ENCODE data around the gene GSK3A. TPM values are rescaled to one million over a fixed set of nuclear protein-coding genes. Genes with fewer than 3 reads are reported as not detected.

GSK3A gene
- total and polyA plus RNA-seq, 2 experiments from 2014 or later = 32.2 to 36.6 TPM

DNA sequence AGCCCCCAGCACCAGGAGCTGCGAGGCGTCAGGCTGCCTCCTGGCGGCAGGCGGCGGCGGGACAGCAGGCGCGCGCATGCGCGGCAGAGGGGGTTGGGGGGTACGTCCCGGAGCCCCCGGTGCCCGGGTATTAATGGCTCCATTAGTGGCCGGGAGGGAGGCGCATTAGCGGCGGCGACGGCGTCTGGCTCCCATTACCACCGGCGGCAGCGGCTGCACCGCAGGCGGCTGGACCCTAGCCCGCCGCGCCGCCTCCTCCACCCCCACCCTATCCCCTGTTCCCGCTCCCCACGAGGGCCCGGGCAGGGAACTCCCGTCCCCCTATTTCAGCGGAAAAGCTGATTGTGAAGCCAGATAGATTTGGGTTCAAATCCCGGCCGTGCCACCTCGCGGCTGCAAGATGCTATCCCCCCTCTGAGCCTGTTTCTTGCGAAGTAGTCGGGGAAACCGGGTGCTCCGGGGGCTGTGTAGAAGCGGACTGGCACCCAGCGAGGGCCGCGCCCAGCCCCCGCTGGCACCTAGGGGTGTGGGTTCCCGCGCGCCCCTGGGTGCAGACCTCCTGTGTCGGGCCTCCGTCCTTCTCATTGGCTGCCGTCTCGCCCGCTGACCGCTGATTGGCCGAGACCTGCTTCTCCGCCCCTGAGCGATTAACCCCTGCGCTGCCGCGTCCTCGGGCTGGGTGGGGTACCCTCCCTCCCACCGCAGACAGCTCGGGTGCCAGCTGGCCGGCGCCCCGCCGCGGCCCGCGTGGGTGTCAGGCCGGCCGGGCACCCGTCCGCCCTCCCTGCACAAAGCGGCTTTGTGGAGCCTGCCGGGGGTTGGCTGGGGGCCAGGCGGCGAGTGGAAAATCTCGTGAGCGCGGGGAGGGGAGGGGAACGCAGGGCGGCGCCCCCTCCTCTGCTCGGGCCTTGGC, 37.8 kb upstream of the GSK3A start:
- peaks cover 60% of the 10 kb centered on the region for H3K79me2 ChIP-seq
- H3K4me3 ChIP-seq = peak overlapping the region; percentile 99
- no peaks in the 10 kb centered on the region for H3K9me2 ChIP-seq (replicated peaks; ENCODE audit: insufficient read depth)
- no peak for TF ChIP-seq EZH2phosphoT487 (IDR thresholded peaks at IDR 0.05; ENCODE audit: low read depth, severe bottlenecking, unreplicated experiment)
- TF ChIP-seq, protein P1, sequence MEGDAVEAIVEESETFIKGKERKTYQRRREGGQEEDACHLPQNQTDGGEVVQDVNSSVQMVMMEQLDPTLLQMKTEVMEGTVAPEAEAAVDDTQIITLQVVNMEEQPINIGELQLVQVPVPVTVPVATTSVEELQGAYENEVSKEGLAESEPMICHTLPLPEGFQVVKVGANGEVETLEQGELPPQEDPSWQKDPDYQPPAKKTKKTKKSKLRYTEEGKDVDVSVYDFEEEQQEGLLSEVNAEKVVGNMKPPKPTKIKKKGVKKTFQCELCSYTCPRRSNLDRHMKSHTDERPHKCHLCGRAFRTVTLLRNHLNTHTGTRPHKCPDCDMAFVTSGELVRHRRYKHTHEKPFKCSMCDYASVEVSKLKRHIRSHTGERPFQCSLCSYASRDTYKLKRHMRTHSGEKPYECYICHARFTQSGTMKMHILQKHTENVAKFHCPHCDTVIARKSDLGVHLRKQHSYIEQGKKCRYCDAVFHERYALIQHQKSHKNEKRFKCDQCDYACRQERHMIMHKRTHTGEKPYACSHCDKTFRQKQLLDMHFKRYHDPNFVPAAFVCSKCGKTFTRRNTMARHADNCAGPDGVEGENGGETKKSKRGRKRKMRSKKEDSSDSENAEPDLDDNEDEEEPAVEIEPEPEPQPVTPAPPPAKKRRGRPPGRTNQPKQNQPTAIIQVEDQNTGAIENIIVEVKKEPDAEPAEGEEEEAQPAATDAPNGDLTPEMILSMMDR (IDR thresholded peaks at IDR 0.05; ENCODE audit: poor library complexity) = peak; percentile 97
- 1% methylated on average over 54 of the region's 89 CpGs for WGBS (ENCODE audit: low lambda C conversion rate, missing lambda C conversion rate)
- H3K4me2 ChIP-seq = peak overlapping the region; percentile 94
- H3K9me3 ChIP-seq (ENCODE audit: low read depth) = no peaks in the 10 kb centered on the region
- peak overlapping the region; percentile 99 for H3K27ac ChIP-seq
- no peaks in the 10 kb centered on the region for H3K36me3 ChIP-seq (replicated peaks; ENCODE audit: insufficient read depth, low read depth)
- H4K20me1 ChIP-seq (ENCODE audit: insufficient read depth, poor library complexity, severe bottlenecking) = peaks cover 9% of the 10 kb centered on the region
- no peaks in the 10 kb centered on the region for H3K27me3 ChIP-seq
- peak overlapping the region; percentile 58 for H2AFZ ChIP-seq
- peaks cover 56% of the 10 kb centered on the region for H3K4me1 ChIP-seq (ENCODE audit: insufficient read depth)
- peak; percentile 93 for DNase-seq (ENCODE audit: low spot score)

DNA sequence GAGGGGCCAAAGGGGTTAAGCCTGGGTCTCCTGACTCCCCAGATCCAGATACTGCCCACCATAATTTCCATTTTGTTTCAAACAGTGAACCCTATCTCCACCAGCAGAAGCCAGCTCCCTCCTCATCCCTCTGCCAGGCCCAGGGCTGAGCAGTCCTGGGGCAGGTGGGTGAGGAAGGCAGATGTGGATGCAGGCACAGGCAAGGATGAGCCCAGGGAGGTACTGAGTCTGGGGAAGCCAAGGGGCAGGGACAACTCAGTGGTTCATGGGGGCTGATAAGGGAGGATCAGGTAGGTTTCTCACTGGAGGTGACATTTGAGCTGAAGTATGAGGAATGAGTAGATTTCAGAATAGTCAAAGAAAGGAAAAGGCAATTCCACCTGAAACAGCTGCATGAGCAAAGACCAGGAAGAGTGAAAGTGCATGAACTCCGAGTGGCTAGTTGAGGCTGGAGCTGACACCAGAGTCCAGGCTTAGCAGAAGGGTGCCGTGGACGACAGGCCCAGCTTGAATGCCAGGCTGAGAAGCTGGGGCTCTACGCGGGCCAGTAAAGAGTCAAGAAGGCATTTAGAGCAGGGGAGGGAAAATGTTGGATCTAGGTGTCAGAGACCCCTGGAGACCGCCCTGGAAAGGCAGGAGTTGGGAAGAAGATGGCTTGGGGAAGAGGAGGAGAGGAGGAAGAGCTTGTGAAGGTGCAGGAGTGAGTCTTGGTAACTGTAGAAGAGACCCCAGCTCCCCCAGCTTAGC, 36.9 kb upstream of the GSK3A start:
- TF ChIP-seq, protein P1 (IDR thresholded peaks at IDR 0.05; ENCODE audit: poor library complexity) = no peak
- TF ChIP-seq EZH2phosphoT487 (IDR thresholded peaks at IDR 0.05; ENCODE audit: low read depth, severe bottlenecking, unreplicated experiment) = no peak
- TF ChIP-seq EZH2 (IDR thresholded peaks at IDR 0.05; ENCODE audit: borderline replicate concordance) = no peak
- Histone ChIP-seq H3K4me2 (peak overlapping the region; percentile 94), H3K27me3 (no peaks in the 10 kb centered on the region), H3K4me1 (ENCODE audit: insufficient read depth) (peaks cover 53% of the 10 kb centered on the region), H4K20me1 (ENCODE audit: insufficient read depth, poor library complexity, severe bottlenecking) (peaks cover 5% of the 10 kb centered on the region), H3K9me3 (ENCODE audit: low read depth) (no peaks in the 10 kb centered on the region), H2AFZ (no peak overlapping the region), H3K4me3 (peak overlapping the region; percentile 99), H3K9me2 (replicated peaks; ENCODE audit: insufficient read depth) (no peaks in the 10 kb centered on the region), H3K27ac (peak overlapping the region; percentile 99), H3K36me3 (replicated peaks; ENCODE audit: insufficient read depth, low read depth) (no peaks in the 10 kb centered on the region), H3K79me2 (peaks cover 61% of the 10 kb centered on the region)
- 9% methylated on average over 6 of the region's 6 CpGs for WGBS (ENCODE audit: low lambda C conversion rate, missing lambda C conversion rate)
- DNase-seq (ENCODE audit: low spot score) = no peak

DNA sequence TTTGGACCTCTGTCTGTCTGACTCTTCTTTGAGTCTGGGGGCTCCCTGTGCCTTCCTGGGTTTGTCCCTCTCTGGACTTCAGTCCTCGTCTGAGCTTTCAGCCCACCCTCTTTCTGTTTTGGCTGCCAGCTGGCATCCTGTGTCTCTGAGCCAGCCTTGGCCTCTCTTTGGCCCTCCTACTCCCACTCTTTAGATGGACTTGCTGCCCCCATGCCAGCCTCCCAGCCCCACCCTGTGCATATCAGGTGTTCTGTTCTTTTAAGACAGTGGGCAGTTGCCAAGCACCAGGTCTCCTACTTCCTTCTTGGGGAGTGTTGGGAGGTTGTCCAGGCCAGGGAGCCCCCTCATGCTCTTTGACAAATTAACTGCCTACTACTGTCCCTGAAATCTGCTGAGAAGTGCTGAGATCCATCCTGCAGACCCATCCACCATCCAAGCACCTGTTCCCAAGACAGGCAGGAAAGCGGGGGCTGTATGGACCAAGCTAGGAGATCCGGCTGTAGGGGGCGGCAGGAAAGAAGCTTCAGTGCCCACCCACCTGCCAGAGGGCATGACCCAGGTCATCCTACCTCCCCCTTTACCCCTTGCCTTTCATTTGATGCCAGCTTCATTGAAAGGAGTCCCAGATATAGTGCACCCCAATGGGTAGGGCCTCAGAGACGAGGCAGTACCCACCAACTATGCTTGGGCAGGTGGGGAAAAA, 36.2 kb upstream of the GSK3A start:
- H3K4me2 ChIP-seq = peak overlapping the region; percentile 94
- WGBS (ENCODE audit: low lambda C conversion rate, missing lambda C conversion rate) = 91% methylated on average over 5 of the region's 5 CpGs
- peaks cover 68% of the 10 kb centered on the region for H3K79me2 ChIP-seq
- peaks cover 5% of the 10 kb centered on the region for H4K20me1 ChIP-seq (ENCODE audit: insufficient read depth, poor library complexity, severe bottlenecking)
- no peaks in the 10 kb centered on the region for H3K9me2 ChIP-seq (replicated peaks; ENCODE audit: insufficient read depth)
- no peak for TF ChIP-seq EZH2phosphoT487 (IDR thresholded peaks at IDR 0.05; ENCODE audit: low read depth, severe bottlenecking, unreplicated experiment)
- no peak for TF ChIP-seq EZH2 (IDR thresholded peaks at IDR 0.05; ENCODE audit: borderline replicate concordance)
- TF ChIP-seq, protein P1 (IDR thresholded peaks at IDR 0.05; ENCODE audit: poor library complexity) = no peak
- H3K9me3 ChIP-seq (ENCODE audit: low read depth) = no peaks in the 10 kb centered on the region
- no peak overlapping the region for H3K4me3 ChIP-seq
- H2AFZ ChIP-seq = no peak overlapping the region
- DNase-seq (ENCODE audit: low spot score) = no peak
- no peaks in the 10 kb centered on the region for H3K36me3 ChIP-seq (replicated peaks; ENCODE audit: insufficient read depth, low read depth)
- H3K27me3 ChIP-seq = no peaks in the 10 kb centered on the region
- H3K4me1 ChIP-seq (ENCODE audit: insufficient read depth) = peaks cover 53% of the 10 kb centered on the region
- H3K27ac ChIP-seq = peak overlapping the region; percentile 99
